GM12878 (cell line): ENCODE measurements around the gene KBTBD3. TPM values are rescaled to one million over a fixed set of nuclear protein-coding genes. Genes with fewer than 3 reads are reported as not detected.

Experiments
- ATAC-seq: fragments of 200-7000 bp; cut with Tn5 transposase; 3 replicates; pipeline ENCODE4 v1.9.1; 2020; ENCODE audit warnings: mild to moderate bottlenecking, moderate library complexity
- BruUV-seq: library from RNA; stranded (reverse); fragments of 400-500 nt; replicated peaks from 2 replicates; lab custom pipeline; 2021; lab: Mats Ljungman, UMichigan
- CTCF ChIA-PET: fragments of 300-600 bp; sonication (Branson Sonifier 250); formaldehyde crosslinking; extraction: SDS; loops from one replicate; lab custom pipeline; 2021; ENCODE audit warnings: inconsistent platforms; lab: Yijun Ruan, JAX
- POLR2A ChIA-PET: fragments of 350-600 bp; formaldehyde crosslinking; extraction: SDS; loops from one replicate; lab custom pipeline; 2021; ENCODE audit warnings: inconsistent platforms; lab: Charles Lee
- RAD21 ChIA-PET: fragments of 300-600 bp; sonication (Branson Sonifier 250); formaldehyde crosslinking; loops from one replicate; lab custom pipeline; 2023; ENCODE audit warnings: antibody characterized with exemption; ENCODE audit not compliant: unreplicated experiment; lab: Charles Lee
- SMC1A ChIA-PET: fragments of 300-600 bp; sonication (Branson Sonifier 250); formaldehyde crosslinking; loops from one replicate; lab custom pipeline; 2023; ENCODE audit not compliant: unreplicated experiment, uncharacterized antibody; lab: Charles Lee
- DNase-seq: peaks from one replicate; pipeline ENCODE4 v3.0.0-alpha.2; 2011; ENCODE audit warnings: low read depth, low spot score
- FAIRE-seq: peaks from 3 replicates; lab custom pipeline; 2011; peaks lifted over from hg19 to GRCh38; lab: Jason Lieb, UNC
- H2AFZ ChIP-seq: 2 replicates; pipeline ENCODE4 v1.6.0; 2011; ENCODE audit warnings: low read depth, low read length, control low read depth; ENCODE audit not compliant: control insufficient read depth
- H3K27ac ChIP-seq: 2 replicates; pipeline ENCODE4 v1.5.1; 2011; ENCODE audit warnings: control low read depth; ENCODE audit not compliant: control insufficient read depth, insufficient read depth
- H3K27me3 ChIP-seq, 2 experiments: replicated peaks in 1 of 2; 2 replicates each; pipeline versions ENCODE4 v1.6.0 to v1.6.1; 2011; ENCODE audit warnings: low read length in 1 of 2; ENCODE audit not compliant: control insufficient read depth in 2 of 2, insufficient read depth in 2 of 2
- H3K36me3 ChIP-seq, 2 experiments: 2 replicates each; pipeline ENCODE4 v1.5.1; 2011; ENCODE audit warnings: low read length in 1 of 2; ENCODE audit not compliant: control insufficient read depth in 2 of 2, insufficient read depth in 2 of 2
- H3K4me1 ChIP-seq: 2 replicates; pipeline ENCODE4 v1.6.1; 2011; ENCODE audit warnings: mild to moderate bottlenecking, low read length, moderate library complexity, mixed read lengths; ENCODE audit not compliant: control insufficient read depth, insufficient read depth
- H3K4me2 ChIP-seq: 2 replicates; pipeline ENCODE4 v1.6.0; 2011; ENCODE audit warnings: control low read depth; ENCODE audit not compliant: control insufficient read depth, insufficient read depth
- H3K4me3 ChIP-seq: fragments of 200-600 bp; sonication (generic); 2 replicates; pipeline ENCODE4 v1.5.1; 2016
- H3K79me2 ChIP-seq: 2 replicates; pipeline ENCODE4 v1.6.0; 2011; ENCODE audit warnings: low read length; ENCODE audit not compliant: control insufficient read depth, insufficient read depth
- H3K9ac ChIP-seq: 2 replicates; pipeline ENCODE4 v1.8.0; 2011; ENCODE audit warnings: low read length, control low read depth, mixed read lengths; ENCODE audit not compliant: control insufficient read depth, insufficient read depth
- H3K9me3 ChIP-seq: replicated peaks from 3 replicates; pipeline ENCODE4 v1.5.1; 2011; ENCODE audit warnings: mild to moderate bottlenecking, low read length; ENCODE audit not compliant: control insufficient read depth, insufficient read depth
- H4K20me1 ChIP-seq: 2 replicates; pipeline ENCODE4 v1.6.0; 2011; ENCODE audit not compliant: control insufficient read depth, insufficient read depth
- KLF5 ChIP-seq: fragments of 450-650 bp; IDR thresholded peaks from 2 replicates; pipeline ENCODE4 v1.6.1; 2014; ENCODE audit warnings: mild to moderate bottlenecking; ENCODE audit not compliant: partially characterized antibody
- MEF2B ChIP-seq: fragments of 450-650 bp; IDR thresholded peaks from 2 replicates; pipeline ENCODE4 v1.6.1; 2018; ENCODE audit warnings: mild to moderate bottlenecking, moderate library complexity; ENCODE audit not compliant: partially characterized antibody, poor library complexity, severe bottlenecking
- PAX8 ChIP-seq: fragments of 450-650 bp; IDR thresholded peaks from 2 replicates; pipeline ENCODE4 v1.6.1; 2017; ENCODE audit warnings: mild to moderate bottlenecking, moderate library complexity
- SUPT20H ChIP-seq: IDR thresholded peaks from 2 replicates; pipeline ENCODE4 v1.6.1; 2011; ENCODE audit warnings: low read depth, mild to moderate bottlenecking, low read length, moderate library complexity, borderline replicate concordance; ENCODE audit not compliant: control insufficient read depth
- TAF1 ChIP-seq: IDR thresholded peaks from 2 replicates; pipeline ENCODE4 v1.6.1; 2011; ENCODE audit warnings: mild to moderate bottlenecking, low read depth, low read length, borderline replicate concordance
- TARDBP ChIP-seq: IDR thresholded peaks from 2 replicates; pipeline ENCODE4 v1.6.1; 2016; ENCODE audit warnings: borderline replicate concordance
- WGBS: methylation state at CpG from one replicate; pipeline ENCODE4 v1.1.6; 2016; ENCODE audit warnings: low lambda C conversion rate; ENCODE audit not compliant: insufficient replicate concordance, insufficient coverage; ENCODE audit errors: missing lambda C conversion rate; 5-methylcytosine and 5-hydroxymethylcytosine counted together
- in situ Hi-C: fragments of 300-500 bp; cut with MboI; formaldehyde crosslinking; loops from 9 replicates; pipeline ENCODE4 v1.14.3; 2018; ENCODE audit warnings: mixed read lengths
- intact Hi-C: fragments of 100-400 bp; cut with micrococcal nuclease; formaldehyde crosslinking; loops from one replicate; pipeline ENCODE4 v1.14.2; 2022; ENCODE audit not compliant: unreplicated experiment
- polyA plus RNA-seq, 11 experiments: library from polyadenylated mRNA; depleted of rRNA in 4 of 11; unstranded in 6 of 11; stranded (reverse) in 5 of 11; fragments of >200 nt; fragmentation: Nextera tagmentation in 4 of 11; fragmentation: Illumina TruSeq in 1 of 11; extraction: Ambion mirVana in 4 of 11; extraction: Trizol in 1 of 11; gene quantifications; 1 replicate in 1 of 11; 2 replicates in 10 of 11; pipeline versions ENCODE4 v1.2.1 to v1.2.3, GENCODE V29; 2011 to 2016; ENCODE audit warnings: inconsistent platforms in 2 of 11, missing spikeins in 2 of 11, low read depth in 1 of 11
- total RNA-seq, 4 experiments: library from RNA; depleted of rRNA in 3 of 4; stranded (reverse); fragments of >200 nt in 3 of 4; fragmentation: Illumina TruSeq in 1 of 4; extraction: Trizol in 1 of 4; gene quantifications; 2 replicates each; pipeline versions ENCODE4 v1.2.1 to v1.2.3, GENCODE V29; 2013 to 2021

Gene KBTBD3
- total and polyA plus RNA-seq, 10 of the 15 experiments (the other 5 are each of a cell fraction or from before 2014, with no cell fraction given), result 1.9 to 18.1 (median 8.4) TPM

- H3K4me2 ChIP-seq, result peak overlapping the region; percentile 87
- no peaks in the 10 kb centered on the region for H4K20me1 ChIP-seq
- CTCF ChIA-PET, result interaction anchor here (1.4 to 1.8 kb wide), 2 partner anchors 12 to 56 kb away, joined by 3 to 4 read pairs; partner anchors contain the start of genes AASDHPPT and KBTBD3
- RAD21 ChIA-PET, result no interaction called here
- SMC1A ChIA-PET, result interaction anchor here (1.0 kb wide), 1 partner anchor 14 kb away, joined by 4 read pairs; no protein-coding TSS in a partner anchor
- H2AFZ ChIP-seq, result peak overlapping the region; percentile 93
- in situ Hi-C loops (no loop called here), intact Hi-C loops (no loop called here)
- peak overlapping the region; percentile 85 for H3K4me3 ChIP-seq
- no peaks in the 10 kb centered on the region; the same call in 2 of the 3 replicates for H3K9me3 ChIP-seq
- FAIRE-seq, result no peak
- no peak for DNase-seq
- peak overlapping the region; percentile 81 for H3K9ac ChIP-seq
- H3K4me1 ChIP-seq, result peaks cover 8% of the 10 kb centered on the region
- H3K36me3 ChIP-seq, result no peaks in the 10 kb centered on the region
- H3K27me3 ChIP-seq, result no peaks in the 10 kb centered on the region
- 21% methylated on average over 18 of the region's 18 CpGs for WGBS
- peak; percentile 30 for ATAC-seq
- BruUV-seq, result TSS peak; percentile 67
- H3K27ac ChIP-seq, result peak overlapping the region; percentile 79
- TF ChIP-seq PAX8, result 0 out of 2 replicates have a peak, but pooled peaks have one; percentile 32
- peak; percentile 31 for TF ChIP-seq MEF2B
- TF ChIP-seq KLF5, result no peak
- TF ChIP-seq TAF1, result peak; percentile 7; the same call in 1 of the 2 replicates
- TF ChIP-seq SUPT20H, result no peak
- no peak for TF ChIP-seq TARDBP
- TF ChIP-seq, all 136 proteins: peak for 3
- peaks cover 49% of the 10 kb centered on the region for H3K79me2 ChIP-seq
- POLR2A ChIA-PET, result no interaction called here
These were observed 55.8 kb downstream of the KBTBD3 start for GRCh38 chr11:106021181-106021966.
